Pancreas (tissue), 10 donors: Measurements from ENCODE around the gene GRB10. TPM values are rescaled to one million over a fixed set of nuclear protein-coding genes. Genes with fewer than 3 reads are reported as not detected.
A peak's percentile ranks its signal among the peaks of the same experiment; 100 is the strongest.

Experiments used
- ATAC-seq, 4 donors: fragments of 200-7000 bp; cut with Tn5 transposase; one replicate each; pipeline versions ENCODE4 v1.8.0 to v1.9.1; 2020; ENCODE audit warnings: mild to moderate bottlenecking in 4 of 4, moderate library complexity in 4 of 4
- DNase-seq, 6 donors: peaks; one replicate each; pipeline ENCODE4 v3.0.0-alpha.2; 2020
- FAIRE-seq: peaks from 2 replicates; lab custom pipeline; 2012; peaks lifted over from hg19 to GRCh38; lab: Jason Lieb, UNC
- H3K27ac ChIP-seq, 4 donors: fragments of 200-600 bp; sonication (generic); 1 replicate in 3 of 4; 2 replicates in 1 of 4; pipeline versions ENCODE4 v1.5.0 to v1.8.0; 2020
- H3K27me3 ChIP-seq, 4 donors: fragments of 200-600 bp; one replicate each; pipeline ENCODE4 v1.8.0; 2021
- H3K36me3 ChIP-seq, 3 donors: fragments of 200-600 bp; sonication (generic) in 1 of 3; one replicate each; pipeline versions ENCODE4 v1.5.0 to v1.8.0; 2020 to 2021
- H3K4me1 ChIP-seq, 3 donors: fragments of 200-600 bp; one replicate each; pipeline ENCODE4 v1.8.0; 2021
- H3K4me3 ChIP-seq, 4 donors: fragments of 200-600 bp; sonication (generic) in 2 of 4; one replicate each; pipeline versions ENCODE4 v1.5.0 to v1.8.0; 2020 to 2021
- H3K9me3 ChIP-seq, 4 donors: fragments of 200-600 bp; one replicate each; pipeline ENCODE4 v1.8.0; 2021
- CTCF ChIP-seq, 4 donors: fragments of 200-600 bp; sonication (generic) in 3 of 4; IDR thresholded peaks; one replicate each; pipeline versions ENCODE4 v1.5.0 to v1.8.0; 2021; ENCODE audit warnings: antibody characterized with exemption in 4 of 4
- WGBS, 2 donors: extraction: QIAGEN DNeasy Blood & Tissue Kit; methylation state at CpG; one replicate each; pipeline ENCODE4 v1.1.7; 2013; 5-methylcytosine and 5-hydroxymethylcytosine counted together
- intact Hi-C, 3 donors: fragments of 100-400 bp; cut with DNase I; formaldehyde crosslinking; loops; one replicate each; pipeline versions ENCODE4 v1.11.1 to v1.14.2; 2022
- polyA plus RNA-seq, 2 donors: library from polyadenylated mRNA; stranded (reverse); fragments of 200-250 nt; gene quantifications; one replicate each; pipeline ENCODE4 v1.2.3, GENCODE V29; 2013
- total RNA-seq, 6 donors: library from RNA; stranded (reverse); fragmentation: NEBNext Ultra II Directional in 4 of 6; extraction: Animal tissue kit (Norgen Biotek cat#: 25700) in 4 of 6; gene quantifications; one replicate each; pipeline versions ENCODE4 v1.2.1 to v1.2.4, GENCODE V29; 2021 to 2023
- donor health status: healthy with polysubstance abuse.
- donor health status: DM: no; HTN: no; CAD: no; lungs with moderate emphysema.
- donor health status: DM: no; HTN: no; CAD: no.
- donor health status: control.
- donor health status: control.
- donor health status: Bipolar disorder and iron deficiency.
- donor health status: DM: yes; HTN: yes; CAD: no.
- donor health status: DM: no; HTN: no; CAD: no.
- donor health status: DM: no; HTN: no; CAD: no.
- donor health status: DM: yes; HTN: yes; CAD: no.

The GRB10 gene
- total and polyA plus RNA-seq, 8 donors = 69.9 to 199 (median 133) TPM

- H3K4me1 ChIP-seq = peaks cover 9 to 22% (median 22%) of the 10 kb centered on the region in 3 donors
- FAIRE-seq = no peak
- ATAC-seq = peak in 2 of 4 donors; percentile 2 to 6
- WGBS, 2 donors = 49% methylated on average over 3 of the region's 3 CpGs
- H3K4me3 ChIP-seq = no peak overlapping the region
- no peak for DNase-seq
- H3K27me3 ChIP-seq = no peaks in the 10 kb centered on the region
- peaks cover 0 to 16% (median 6%) of the 10 kb centered on the region in 3 donors for H3K36me3 ChIP-seq
- peak overlapping the region in 1 of 4 donors; percentile 23 for H3K27ac ChIP-seq
- intact Hi-C loops = no loop called here
- no peaks in the 10 kb centered on the region for H3K9me3 ChIP-seq
- TF ChIP-seq CTCF (IDR thresholded peaks at IDR 0.05) = no peak
Observed at GRCh38 chr7:50749896-50750295, 32.8 kb downstream of the GRB10 start.

- intact Hi-C loops = no loop called here
- WGBS, 2 donors = 88 to 91% methylated on average over 8 of the region's 8 CpGs
Observed at GRCh38 chr7:50748472-50748871, 34.2 kb downstream of the GRB10 start.

GRCh38 chr7:50745835-50746234 lies 36.9 kb downstream of the GRB10 start:
- 54 to 57% methylated on average over 2 of the region's 2 CpGs for WGBS, 2 donors
- FAIRE-seq = no peak
- Histone ChIP-seq H3K36me3 (peaks cover 0 to 21% (median 9%) of the 10 kb centered on the region in 3 donors), H3K9me3 (no peaks in the 10 kb centered on the region), H3K27me3 (no peaks in the 10 kb centered on the region), H3K27ac (no peak overlapping the region), H3K4me1 (peaks cover 15 to 34% (median 18%) of the 10 kb centered on the region in 3 donors), H3K4me3 (no peak overlapping the region)
- no peak for ATAC-seq
- no peak for TF ChIP-seq CTCF (IDR thresholded peaks at IDR 0.05)
- intact Hi-C loops = no loop called here
- DNase-seq = no peak

More at GRCh38 chr7:50748472-50748871, 34.2 kb downstream of the GRB10 start:
- no peaks in the 10 kb centered on the region for H3K27me3 ChIP-seq
- no peak for DNase-seq
- no peak for TF ChIP-seq CTCF (IDR thresholded peaks at IDR 0.05)
- no peaks in the 10 kb centered on the region for H3K9me3 ChIP-seq
- H3K27ac ChIP-seq = no peak overlapping the region
- H3K4me3 ChIP-seq = no peak overlapping the region
- no peak for ATAC-seq
- H3K36me3 ChIP-seq = peaks cover 0 to 21% (median 9%) of the 10 kb centered on the region in 3 donors
- peaks cover 5 to 24% (median 15%) of the 10 kb centered on the region in 3 donors for H3K4me1 ChIP-seq
- FAIRE-seq = no peak

- H3K4me3 ChIP-seq = no peak overlapping the region
- peaks cover 16 to 34% (median 17%) of the 10 kb centered on the region in 3 donors for H3K4me1 ChIP-seq
- H3K9me3 ChIP-seq = no peaks in the 10 kb centered on the region
- peaks cover 0 to 21% (median 9%) of the 10 kb centered on the region in 3 donors for H3K36me3 ChIP-seq
- intact Hi-C loops = no loop called here
- DNase-seq (no peak), ATAC-seq (no peak), FAIRE-seq (no peak)
- H3K27me3 ChIP-seq = no peaks in the 10 kb centered on the region
- 81 to 82% methylated on average over 7 of the region's 7 CpGs for WGBS, 2 donors
- no peak for TF ChIP-seq CTCF (IDR thresholded peaks at IDR 0.05)
- H3K27ac ChIP-seq = no peak overlapping the region
Observed at GRCh38 chr7:50745336-50745735, 37.4 kb downstream of the GRB10 start.

- H3K27me3 ChIP-seq = no peaks in the 10 kb centered on the region
- FAIRE-seq (no peak), DNase-seq (no peak), ATAC-seq (peak in 1 of 4 donors; percentile 2)
- H3K4me1 ChIP-seq = peaks cover 26 to 37% (median 30%) of the 10 kb centered on the region in 3 donors
- H3K36me3 ChIP-seq = peaks cover 0 to 21% (median 9%) of the 10 kb centered on the region in 3 donors
- no peak for TF ChIP-seq CTCF (IDR thresholded peaks at IDR 0.05)
- no peak overlapping the region for H3K27ac ChIP-seq
- intact Hi-C loops = no loop called here
- H3K4me3 ChIP-seq = no peak overlapping the region
- 52 to 71% methylated on average over 11 of the region's 11 CpGs for WGBS, 2 donors
- H3K9me3 ChIP-seq = no peaks in the 10 kb centered on the region
Observed at GRCh38 chr7:50743893-50744292, 38.8 kb downstream of the GRB10 start.
